ENCODE measurements around the gene PTPRN2.
"Not testable (repeated sequence)": the region's sequence is repeated elsewhere in the genome, so short reads cannot be mapped to it uniquely, and the experiment has no call there.

PTPRN2 gene

DNA sequence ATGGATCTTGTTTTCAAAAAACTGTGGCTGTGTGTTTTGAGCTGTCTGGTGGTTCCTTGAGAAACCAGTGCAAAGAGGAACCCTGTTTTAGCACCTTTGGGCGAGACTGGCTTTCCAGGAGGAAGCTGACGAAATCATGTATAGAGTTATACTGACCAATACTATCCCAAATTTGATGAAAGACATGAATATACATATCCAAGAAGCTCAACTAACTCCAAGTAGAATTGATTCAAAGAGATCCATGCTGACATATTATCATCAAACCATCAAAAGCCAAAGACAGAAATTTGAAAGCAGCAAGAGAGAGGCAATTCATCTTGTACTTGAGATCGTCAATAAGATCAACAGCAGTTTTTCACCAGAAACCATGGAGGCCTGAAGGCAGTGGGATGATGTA, 640.1 kb downstream of the PTPRN2 start:
- DNase-seq (ENCODE audit: low spot score) = no peak

DNA sequence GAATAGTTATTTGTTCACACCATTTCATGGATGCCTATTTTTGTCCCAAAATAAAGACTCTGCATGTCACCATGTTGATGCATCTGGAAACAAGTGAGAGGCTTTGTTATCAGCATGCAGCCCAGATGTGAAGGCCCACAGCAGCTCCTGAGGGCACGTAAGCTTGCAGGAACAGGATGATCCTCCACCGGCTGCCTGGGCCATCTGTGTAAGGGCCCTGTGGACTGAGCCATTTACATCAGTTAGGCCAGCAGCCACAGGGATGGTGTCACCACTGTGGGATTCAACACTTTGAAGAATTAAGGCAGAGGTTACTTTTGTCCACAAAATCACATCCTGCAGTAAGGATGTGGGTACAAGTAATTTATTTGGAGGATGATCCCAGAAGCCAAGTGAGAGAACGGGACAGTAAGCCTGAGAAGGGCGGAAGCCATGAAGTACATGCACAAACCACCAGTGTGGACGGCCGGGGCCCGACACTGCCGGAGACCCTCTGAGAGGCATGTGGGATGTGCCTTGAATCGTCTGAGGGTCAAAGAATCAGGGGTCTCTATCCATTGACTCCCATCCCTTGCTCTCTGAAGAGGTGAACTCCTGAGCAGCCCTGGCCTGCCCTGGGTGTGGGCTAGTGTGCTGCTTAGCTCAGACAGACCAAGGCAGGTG, 641.1 kb downstream of the PTPRN2 start:
- no peak for DNase-seq (ENCODE audit: low spot score)

DNA sequence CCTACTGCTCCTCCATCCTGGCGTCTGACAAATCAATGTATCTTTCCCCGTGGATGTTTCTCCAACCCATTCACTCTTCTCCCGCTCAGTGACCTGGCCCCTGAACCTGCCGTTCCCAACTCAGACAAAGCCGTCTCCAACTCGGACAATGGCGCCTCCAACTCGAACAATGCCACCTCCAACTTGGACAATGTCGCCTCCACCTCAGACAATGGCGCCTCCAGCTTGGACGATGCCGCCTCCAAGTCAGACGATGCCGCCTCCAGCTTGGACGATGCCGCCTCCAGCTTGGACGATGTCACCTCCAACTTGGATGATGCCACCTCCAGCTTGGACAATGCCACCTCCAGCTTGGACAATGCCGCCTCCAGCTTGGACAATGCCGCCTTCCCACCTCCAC, 642.2 kb downstream of the PTPRN2 start:
- DNase-seq (ENCODE audit: low spot score) = no peak

DNA sequence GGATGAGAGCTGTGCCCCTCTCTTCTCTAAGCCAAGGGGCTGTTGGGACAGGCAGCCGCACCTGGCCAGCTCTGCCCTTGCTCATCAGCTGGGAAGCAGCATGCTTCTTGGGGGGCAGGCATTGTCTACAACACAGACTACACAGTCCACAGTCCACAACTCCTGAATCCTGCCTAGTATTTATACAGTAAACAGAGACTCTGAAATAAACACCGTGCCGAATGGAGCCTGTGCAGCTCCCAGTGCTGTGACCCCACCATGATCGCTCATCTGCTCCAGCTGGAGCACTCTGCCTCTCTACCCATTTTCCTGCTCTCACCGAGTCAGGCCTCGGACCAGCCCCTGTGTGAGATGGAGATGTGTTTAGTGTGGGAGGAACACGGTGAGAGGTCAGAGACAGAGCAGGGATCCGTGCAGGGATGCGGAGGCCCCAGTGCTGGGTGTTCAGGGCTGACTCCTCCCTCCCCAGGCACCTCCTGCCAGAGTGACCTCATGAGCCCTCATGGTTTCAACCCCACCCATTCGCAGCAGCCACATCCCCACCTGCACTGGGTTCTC, 642.8 kb downstream of the PTPRN2 start:
- DNase-seq (ENCODE audit: low spot score) = no peak

DNA sequence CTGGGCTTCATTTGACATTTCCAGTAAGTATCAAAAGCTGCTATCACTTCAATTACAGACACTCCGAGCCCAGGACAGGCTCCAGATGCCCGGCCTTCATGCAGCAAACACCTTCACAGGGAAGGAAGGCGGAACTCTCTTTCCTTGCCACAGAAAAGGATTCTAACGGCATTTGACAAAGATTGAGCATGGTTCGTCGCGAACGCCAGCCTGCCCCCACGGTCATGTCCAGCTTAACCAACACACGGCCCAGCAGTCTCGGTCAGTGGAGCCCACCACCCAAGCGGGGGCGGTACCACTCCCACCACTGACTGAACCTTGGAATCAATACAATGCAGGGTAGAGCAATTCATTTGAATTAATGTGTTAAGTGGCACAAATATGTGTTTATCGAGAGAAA, 643.6 kb downstream of the PTPRN2 start:
- no peak for DNase-seq (ENCODE audit: low spot score)

DNA sequence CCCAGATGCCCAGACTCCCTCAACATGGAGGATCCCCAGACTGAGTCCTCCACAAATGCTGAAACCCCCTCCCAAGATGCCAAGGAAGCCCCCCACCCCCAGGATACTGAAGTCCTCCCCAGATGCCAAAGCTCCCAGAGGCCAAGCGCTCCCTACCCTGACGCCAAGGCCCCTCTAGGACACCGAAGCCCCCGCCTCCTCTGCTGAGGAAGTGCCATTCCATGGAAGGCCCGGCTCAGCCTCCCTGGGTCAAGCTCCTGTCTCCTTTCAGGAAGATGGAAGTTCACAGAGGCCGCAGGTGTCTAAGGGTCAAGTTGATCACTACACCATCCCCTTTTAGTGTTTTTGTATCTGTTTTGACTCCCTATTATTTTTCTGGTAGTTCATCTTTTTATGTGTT, 644.1 kb downstream of the PTPRN2 start:
- no peak for DNase-seq (ENCODE audit: low spot score)

DNA sequence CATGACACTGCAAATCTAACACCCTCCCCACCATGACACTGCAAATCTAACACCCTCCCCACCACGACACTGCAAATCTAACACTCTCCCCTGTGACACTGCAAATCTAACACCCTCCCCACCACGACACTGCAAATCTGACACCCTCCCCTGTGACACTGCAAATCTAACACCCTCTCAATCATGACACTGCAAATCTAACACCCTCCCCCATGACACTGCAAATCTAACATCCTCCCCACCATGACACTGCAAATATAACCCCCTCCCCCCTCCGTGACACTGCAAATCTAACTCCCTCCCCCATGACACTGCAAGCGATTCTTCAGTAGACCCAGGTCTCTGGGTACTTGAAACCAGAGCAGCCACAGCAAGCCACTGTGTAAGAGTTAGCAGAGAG, 646.4 kb downstream of the PTPRN2 start:
- DNase-seq (ENCODE audit: low spot score) = no peak

DNA sequence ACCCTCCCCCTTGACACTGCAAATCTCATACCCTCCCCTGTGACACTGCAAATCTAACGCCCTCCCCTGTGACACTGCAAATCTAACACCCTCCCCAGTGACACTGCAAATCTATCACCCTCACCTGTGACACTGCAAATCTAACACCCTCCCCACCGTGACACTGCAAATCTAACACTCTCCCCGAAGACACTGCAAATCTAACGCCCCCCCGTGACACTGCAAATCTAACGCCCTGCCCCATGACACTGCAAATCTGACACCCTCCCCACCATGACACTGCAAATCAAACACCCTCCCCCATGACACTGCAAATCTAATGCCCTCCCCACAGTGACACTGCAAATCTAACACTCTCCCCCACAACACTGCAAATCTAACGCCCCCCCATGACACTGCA, 647.1 kb downstream of the PTPRN2 start:
- no peak for DNase-seq (ENCODE audit: low spot score)

DNA sequence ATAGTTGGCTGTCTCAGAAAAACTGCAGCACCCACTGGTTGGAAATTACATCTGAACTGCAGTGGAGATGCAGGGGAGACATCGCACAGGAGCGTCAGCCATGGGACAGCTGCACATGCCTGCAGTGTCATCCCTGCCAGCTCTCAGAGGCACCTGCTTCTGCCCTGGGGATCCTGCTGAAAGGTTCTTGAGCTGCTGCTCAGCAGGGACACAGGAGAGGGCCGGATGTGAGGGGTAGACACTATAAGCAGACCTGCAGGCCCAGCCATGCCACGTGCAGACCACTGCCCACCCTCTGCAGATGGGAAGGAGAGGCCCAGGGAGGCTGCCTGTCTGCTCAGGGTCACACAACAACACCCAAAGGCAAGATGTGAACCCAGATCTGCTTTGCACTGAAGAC, 649.4 kb downstream of the PTPRN2 start:
- no peak for DNase-seq (ENCODE audit: low spot score)

DNA sequence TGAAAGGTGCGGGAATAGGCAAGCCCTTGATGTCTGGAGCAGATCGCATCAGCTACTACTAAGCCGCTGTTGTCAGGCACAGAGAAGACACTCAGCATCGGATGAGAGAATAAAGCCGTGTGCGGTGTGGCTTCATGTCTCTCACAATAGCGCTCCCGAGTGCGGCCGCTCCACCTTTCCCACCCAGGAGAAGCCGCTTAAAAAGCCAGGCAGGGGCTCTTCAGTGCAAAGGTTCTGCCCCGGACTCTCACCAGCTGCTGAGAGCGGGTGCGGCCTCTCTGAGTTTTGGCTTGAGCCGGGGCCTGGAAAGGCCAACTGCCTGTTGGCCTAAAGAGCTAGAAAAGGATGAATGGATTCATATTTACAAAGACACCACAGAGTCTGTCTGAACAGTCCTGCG, 650.2 kb downstream of the PTPRN2 start:
- no peak for DNase-seq (ENCODE audit: low spot score)

DNA sequence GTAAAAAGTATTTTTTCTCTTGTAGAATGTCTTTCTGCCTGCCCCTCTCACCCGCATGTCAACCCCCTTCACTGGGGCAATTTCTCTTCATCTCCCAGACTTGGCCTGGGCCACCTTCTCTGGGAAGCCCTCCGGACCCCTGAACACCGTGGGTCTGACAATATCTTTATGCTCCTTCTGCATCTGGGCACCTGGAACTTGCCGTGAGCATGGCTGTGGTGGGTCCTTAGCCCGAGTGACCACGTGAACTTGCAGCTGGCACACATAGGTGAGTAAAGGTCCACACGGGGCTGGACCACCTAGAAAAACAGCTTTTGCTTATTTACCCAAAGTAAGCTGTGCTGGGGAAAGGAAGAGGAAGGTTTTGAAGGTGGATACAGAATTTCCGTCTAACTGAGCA, 650.6 kb downstream of the PTPRN2 start:
- DNase-seq (ENCODE audit: low spot score) = no peak

DNA sequence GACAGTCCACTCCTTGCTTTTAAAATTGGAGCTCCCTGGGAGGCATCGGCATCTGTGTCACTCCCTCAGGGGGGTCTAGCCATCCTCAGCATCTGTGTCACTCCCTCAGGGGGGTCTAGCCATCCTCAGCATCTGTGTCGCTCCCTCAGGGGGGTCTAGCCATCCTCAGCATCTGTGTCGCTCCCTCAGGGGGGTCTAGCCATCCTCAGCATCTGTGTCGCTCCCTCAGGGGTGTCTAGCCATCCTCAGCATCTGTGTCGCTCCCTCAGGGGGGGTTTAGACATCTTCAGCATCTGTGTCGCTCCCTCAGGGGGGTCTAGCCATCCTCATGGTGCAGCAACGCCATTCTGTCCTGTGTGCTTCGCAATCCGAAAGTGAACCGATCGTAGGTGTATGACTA, 651.9 kb downstream of the PTPRN2 start:
- DNase-seq (ENCODE audit: low spot score) = not testable (repeated sequence)

DNA sequence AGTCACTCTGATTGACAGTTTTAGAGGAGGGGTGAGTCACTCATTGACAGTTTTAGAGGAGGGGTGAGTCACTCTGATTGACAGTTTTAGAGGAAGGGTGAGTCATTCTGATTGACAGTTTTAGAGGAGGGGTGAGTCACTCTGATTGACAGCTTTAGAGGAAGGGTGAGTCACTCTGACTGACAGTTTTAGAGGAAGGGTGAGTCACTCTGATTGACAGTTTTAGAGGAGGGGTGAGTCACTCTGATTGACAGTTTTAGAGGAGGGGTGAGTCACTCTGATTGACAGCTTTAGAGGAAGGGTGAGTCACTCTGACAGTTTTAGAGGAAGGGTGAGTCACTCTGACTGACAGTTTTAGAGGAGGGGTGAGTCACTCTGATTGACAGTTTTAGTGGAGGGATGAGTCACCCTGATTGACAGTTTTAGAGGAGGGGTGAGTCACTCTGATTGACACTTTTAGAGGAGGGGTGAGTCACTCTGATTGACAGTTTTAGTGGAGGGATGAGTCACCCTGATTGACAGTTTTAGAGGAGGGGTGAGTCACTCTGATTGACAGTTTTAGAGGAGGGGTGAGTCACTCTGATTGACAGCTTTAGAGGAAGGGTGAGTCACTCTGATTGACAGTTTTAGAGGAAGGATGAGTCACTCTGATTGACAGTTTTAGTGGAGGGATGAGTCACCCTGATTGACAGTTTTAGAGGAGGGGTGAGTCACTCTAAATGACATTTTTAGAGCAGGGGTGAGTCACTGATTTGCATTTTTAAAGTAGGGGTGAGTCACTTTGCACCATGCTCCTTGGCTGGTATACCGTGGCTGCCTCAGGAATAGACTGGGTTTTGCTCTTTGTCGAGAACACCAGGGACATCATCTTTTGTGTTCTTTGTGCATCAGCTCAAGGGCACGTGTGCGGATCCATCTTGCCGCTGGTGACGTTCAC, 654.1 kb downstream of the PTPRN2 start:
- not testable (repeated sequence) for DNase-seq (ENCODE audit: low spot score)

DNA sequence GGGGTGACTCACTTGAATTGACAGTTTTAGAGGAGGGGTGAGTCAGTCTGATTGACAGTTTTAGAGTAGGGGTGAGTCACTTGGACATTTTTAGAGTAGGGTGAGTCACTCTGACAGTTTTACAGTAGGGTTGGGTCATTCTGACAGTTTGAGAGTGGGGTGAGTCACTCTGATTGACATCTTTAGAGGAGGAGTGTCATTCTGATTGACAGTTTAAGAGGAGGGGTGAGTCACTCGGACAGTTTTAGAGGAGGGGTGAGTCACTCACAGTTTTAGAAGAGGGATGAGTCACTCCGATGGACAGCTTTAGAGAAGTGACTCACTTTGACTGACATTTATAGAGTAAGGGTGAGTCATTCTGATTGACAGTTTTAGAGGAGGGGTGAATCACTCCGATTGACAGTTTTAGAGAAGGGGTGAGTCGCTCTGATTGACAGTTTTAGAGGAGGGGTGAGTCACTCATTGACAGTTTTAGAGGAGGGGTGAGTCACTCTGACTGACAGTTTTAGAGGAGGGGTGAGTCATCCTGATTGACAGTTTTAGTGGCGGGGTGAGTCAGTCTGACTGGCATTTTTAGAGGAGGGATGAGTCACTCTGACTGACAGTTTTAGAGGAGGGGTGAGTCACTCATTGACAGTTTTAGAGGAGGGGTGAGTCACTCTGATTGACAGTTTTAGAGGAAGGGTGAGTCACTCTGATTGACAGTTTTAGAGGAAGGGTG, 655.0 kb downstream of the PTPRN2 start:
- no peak for DNase-seq (ENCODE audit: low spot score)

DNA sequence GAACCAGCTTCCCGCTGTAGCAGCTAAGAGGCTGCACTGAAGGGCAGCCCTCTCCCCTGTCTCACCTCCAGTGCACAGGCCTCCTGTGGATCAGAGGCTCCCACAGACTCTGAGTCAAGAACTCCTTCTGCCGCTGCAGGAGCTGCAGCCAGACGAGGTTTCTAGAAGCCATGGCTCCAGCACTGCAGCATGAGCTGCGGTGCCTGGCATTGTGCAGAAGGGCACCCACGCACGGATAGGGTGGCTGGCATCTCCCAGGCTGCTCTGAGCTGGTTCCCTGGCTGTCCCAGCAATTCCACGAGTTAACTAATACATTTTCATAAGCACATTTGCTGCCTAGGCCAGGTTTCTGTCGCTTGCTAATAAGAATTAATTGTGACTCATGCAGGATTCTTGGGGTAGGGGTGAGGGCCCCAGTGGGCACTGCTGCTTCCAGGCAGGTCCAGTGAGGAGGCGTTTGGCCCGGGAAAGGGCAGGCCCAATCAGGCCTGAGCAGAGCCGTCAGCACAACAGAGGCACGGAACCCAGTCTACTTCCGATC, 656.6 kb downstream of the PTPRN2 start:
- no peak for DNase-seq (ENCODE audit: low spot score)

DNA sequence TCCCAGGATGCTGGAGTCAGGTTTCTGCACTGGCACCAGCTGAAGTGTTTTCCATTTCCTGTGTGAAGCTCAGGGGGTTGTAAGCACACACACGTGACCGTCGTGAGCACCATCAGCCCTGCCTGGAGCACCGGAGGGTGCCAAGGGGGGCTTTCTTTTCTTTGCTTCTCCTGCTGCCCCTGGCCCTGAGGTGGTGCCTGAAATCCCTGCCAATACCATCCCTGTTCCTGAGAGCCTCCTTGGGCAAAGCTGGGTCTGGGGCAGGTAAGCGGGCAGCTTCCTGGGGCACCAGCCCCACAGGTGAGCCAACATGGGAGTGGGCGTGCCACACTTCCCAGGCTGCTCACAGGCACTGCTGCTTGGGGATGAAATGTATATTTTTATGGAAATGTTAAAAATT, 657.2 kb downstream of the PTPRN2 start:
- DNase-seq (ENCODE audit: low spot score) = no peak

DNA sequence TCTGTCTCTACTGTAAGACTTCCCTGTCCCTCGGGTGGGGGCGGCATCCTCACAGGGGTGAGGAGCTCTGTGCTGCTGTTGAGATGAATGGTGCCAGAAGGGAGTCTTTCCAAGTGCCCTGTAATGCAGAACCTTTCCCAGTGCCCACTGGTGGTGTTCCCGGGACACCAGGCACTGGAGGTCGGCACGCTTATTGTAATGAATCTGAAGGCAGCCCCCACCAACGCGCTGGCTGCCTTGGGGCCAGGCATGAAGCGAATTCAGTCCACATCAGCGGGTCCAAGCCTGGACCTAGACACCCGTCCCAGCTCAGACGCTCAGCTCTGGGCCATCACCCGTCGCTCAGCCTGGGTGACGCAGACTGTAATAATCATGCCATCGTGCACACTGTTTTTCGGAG, 658.0 kb downstream of the PTPRN2 start:
- no peak for DNase-seq (ENCODE audit: low spot score)

DNA sequence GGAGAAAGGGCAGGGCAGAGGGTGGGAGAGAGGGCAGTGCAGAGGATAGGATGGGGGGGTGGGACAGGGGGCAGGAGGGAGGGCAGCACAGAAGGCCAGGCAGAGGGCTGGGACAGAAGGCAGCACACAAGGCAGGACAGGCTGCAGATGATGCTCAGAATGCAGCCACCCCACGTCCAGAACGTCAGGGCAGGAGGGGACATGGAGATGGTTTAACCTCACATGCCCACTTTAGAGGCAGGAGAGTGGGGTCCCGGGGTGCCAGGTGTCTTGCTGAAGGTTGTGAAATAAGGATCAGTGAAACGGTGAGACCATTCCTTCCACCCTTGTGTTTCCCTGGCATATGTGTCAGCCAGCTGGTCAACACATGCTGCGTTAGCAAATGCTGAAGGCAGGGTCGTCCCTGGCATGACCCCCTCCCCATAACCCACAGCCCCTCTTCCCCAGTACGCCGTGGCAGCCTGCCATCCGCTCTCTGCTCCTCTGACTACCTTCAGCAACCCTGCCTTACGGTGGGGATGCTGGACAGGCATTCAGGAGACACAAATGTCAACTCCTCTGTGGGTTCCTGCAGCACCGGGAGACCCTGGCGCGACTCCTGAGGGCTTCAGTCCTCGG, 658.7 kb downstream of the PTPRN2 start:
- DNase-seq (ENCODE audit: low spot score) = no peak

DNA sequence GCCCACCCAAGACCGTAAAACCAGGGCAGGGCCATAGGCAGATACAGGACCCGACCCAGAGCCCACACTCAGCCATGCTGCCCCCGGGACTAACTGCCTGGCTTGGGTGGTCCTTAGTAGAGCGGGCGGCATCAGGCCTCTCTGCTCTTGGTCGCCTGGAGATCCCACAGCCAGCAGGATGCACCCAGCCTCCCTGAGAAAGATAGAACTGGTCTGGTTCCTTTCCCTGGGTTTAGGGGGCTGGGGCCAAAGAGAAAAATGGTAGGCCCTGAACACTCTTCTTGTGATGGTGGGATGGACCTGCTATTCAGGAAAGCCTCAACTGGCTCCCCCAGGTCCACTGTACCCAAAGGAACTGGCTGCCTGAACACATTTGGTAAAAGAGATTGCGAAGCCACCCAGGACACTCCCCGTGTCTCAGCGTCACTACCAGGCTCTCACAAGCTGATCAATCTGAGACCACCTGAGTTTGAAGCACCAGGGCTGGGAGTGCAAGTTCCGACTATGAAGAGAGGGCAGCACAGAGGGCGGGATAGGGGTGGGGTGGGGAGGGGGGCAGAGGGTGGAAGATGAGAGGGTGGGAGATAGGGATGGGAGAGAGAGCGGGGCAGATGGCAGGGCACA, 659.3 kb downstream of the PTPRN2 start:
- no peak for DNase-seq (ENCODE audit: low spot score)

DNA sequence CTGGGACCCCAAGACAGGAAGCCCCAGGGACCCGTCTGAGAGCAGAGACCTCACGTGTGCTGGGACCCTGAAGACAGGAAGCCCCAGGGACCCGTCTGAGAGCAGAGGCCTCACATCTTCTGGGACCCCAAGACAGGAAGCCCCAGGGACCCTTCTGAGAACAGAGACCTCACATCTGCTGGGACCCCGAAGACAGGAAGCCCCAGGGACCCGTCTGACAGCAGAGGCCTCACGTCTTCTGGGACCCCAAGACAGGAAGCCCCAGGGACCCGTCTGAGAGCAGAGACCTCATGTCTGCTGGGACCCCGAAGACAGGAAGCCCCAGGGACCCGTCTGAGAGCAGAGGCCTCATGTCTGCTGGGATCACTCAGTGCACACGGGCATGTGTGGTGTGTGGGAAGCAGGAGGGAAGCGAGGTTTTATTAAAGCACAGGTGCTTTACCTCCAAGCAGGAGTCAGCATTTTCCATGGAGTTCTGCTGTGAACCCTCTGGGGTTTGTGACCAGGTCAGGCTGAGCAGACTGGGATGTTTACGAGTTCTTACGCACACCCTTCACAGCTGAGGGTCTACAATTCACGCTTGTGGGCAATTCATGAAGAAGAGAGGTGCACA, 660.2 kb downstream of the PTPRN2 start:
- DNase-seq (ENCODE audit: low spot score) = no peak
